GM12878 (cell line): ENCODE data around the gene ZNF608.

Experiments
- JUNB ChIP-seq: IDR thresholded peaks from 2 replicates; pipeline ENCODE4 v1.6.1; 2016; ENCODE audit warnings: antibody characterized with exemption, mild to moderate bottlenecking
- REST ChIP-seq: IDR thresholded peaks from 2 replicates; pipeline ENCODE4 v1.6.1; 2012; ENCODE audit warnings: mild to moderate bottlenecking, low read depth, low read length

GRCh38 chr5:124771761-124772160 lies 25.3 kb upstream of the ZNF608 start:
- TF ChIP-seq REST (no peak), JUNB (no peak)
